ENCODE data around the gene NFATC1.

The NFATC1 gene

GRCh38 chr18:79571211-79572092 is 175.7 kb downstream of the NFATC1 start:
- no peak overlapping the region for H3K4me3 ChIP-seq (ENCODE audit: low read depth, low read length)
- no peak for TF ChIP-seq CTCF (IDR thresholded peaks at IDR 0.05; ENCODE audit: control insufficient read depth, extremely low read depth, insufficient read depth)
- no peak for DNase-seq (ENCODE audit: low read depth)

- TF ChIP-seq CTCF (IDR thresholded peaks at IDR 0.05; ENCODE audit: control insufficient read depth, extremely low read depth, insufficient read depth) = no peak
- no peak overlapping the region for H3K4me3 ChIP-seq (ENCODE audit: low read depth, low read length)
- no peak for DNase-seq (ENCODE audit: low read depth)
Observed at GRCh38 chr18:79572093-79572780, 176.5 kb downstream of the NFATC1 start.

- no peak for DNase-seq (ENCODE audit: low read depth)
- no peak overlapping the region for H3K4me3 ChIP-seq (ENCODE audit: low read depth, low read length)
- no peak for TF ChIP-seq CTCF (IDR thresholded peaks at IDR 0.05; ENCODE audit: control insufficient read depth, extremely low read depth, insufficient read depth)
Observed at GRCh38 chr18:79572848-79573451, 177.2 kb downstream of the NFATC1 start.

- no peak for TF ChIP-seq CTCF (IDR thresholded peaks at IDR 0.05; ENCODE audit: control insufficient read depth, extremely low read depth, insufficient read depth)
- no peak for DNase-seq (ENCODE audit: low read depth)
- no peak overlapping the region for H3K4me3 ChIP-seq (ENCODE audit: low read depth, low read length)
Observed at GRCh38 chr18:79573921-79574491, 178.3 kb downstream of the NFATC1 start.

- H3K4me3 ChIP-seq (ENCODE audit: low read depth, low read length) = no peak overlapping the region
- DNase-seq (ENCODE audit: low read depth) = no peak
- TF ChIP-seq CTCF (IDR thresholded peaks at IDR 0.05; ENCODE audit: control insufficient read depth, extremely low read depth, insufficient read depth) = no peak
Observed at GRCh38 chr18:79574938-79575525, 179.3 kb downstream of the NFATC1 start.

- H3K4me3 ChIP-seq (ENCODE audit: low read depth, low read length) = no peak overlapping the region
- no peak for TF ChIP-seq CTCF (IDR thresholded peaks at IDR 0.05; ENCODE audit: control insufficient read depth, extremely low read depth, insufficient read depth)
- DNase-seq (ENCODE audit: low read depth) = peak; percentile 61
Observed at GRCh38 chr18:79575891-79576685, 180.4 kb downstream of the NFATC1 start.
